Panc1 (cell line): Measurements from ENCODE around the gene INTS6. TPM values are rescaled to one million over a fixed set of nuclear protein-coding genes. Genes with fewer than 3 reads are reported as not detected.

Source experiments
- ATAC-seq: fragments of 200-7000 bp; cut with Tn5 transposase; 2 replicates; pipeline ENCODE4 v1.9.1; 2020; ENCODE audit warnings: mild to moderate bottlenecking, moderate library complexity
- BruUV-seq: library from RNA; stranded (reverse); fragments of 400-500 nt; replicated peaks from 2 replicates; lab custom pipeline; 2021; lab: Mats Ljungman, UMichigan
- CTCF ChIA-PET: fragments of 300-600 bp; sonication (Branson Sonifier 250); formaldehyde crosslinking; loops from one replicate; lab custom pipeline; 2022; ENCODE audit warnings: antibody characterized with exemption; lab: Charles Lee
- POLR2A ChIA-PET: fragments of 300-600 bp; sonication (Branson Sonifier 250); formaldehyde crosslinking; loops from one replicate; lab custom pipeline; 2022; ENCODE audit warnings: antibody characterized with exemption; lab: Charles Lee
- DNase-seq: peaks from one replicate; pipeline ENCODE4 v3.0.0-alpha.2; 2010; ENCODE audit warnings: low read depth, low spot score
- H3K27ac ChIP-seq: 2 replicates; pipeline ENCODE4 v1.5.1; 2011; ENCODE audit warnings: mild to moderate bottlenecking, low read length, inconsistent platforms
- H3K27me3 ChIP-seq: fragments of 200-500 bp; sonication (Bioruptor generic); 2 replicates; pipeline ENCODE4 v1.6.0; 2014; ENCODE audit warnings: low read length, inconsistent platforms; ENCODE audit not compliant: control insufficient read depth, insufficient read depth
- H3K36me3 ChIP-seq: fragments of 200-500 bp; sonication (Bioruptor generic); 2 replicates; pipeline ENCODE4 v1.5.1; 2014; ENCODE audit warnings: inconsistent platforms, mild to moderate bottlenecking, low read length, moderate library complexity; ENCODE audit not compliant: control insufficient read depth, insufficient read depth
- H3K4me1 ChIP-seq: 2 replicates; pipeline ENCODE4 v1.5.1; 2011; ENCODE audit warnings: inconsistent platforms, mild to moderate bottlenecking, low read length, moderate library complexity; ENCODE audit not compliant: control insufficient read depth, insufficient read depth
- H3K4me3 ChIP-seq, 2 experiments: 2 replicates each; pipeline ENCODE4 v1.5.1; 2011 to 2012; ENCODE audit warnings: low read depth in 2 of 2, low read length in 2 of 2, mild to moderate bottlenecking in 2 of 2, inconsistent platforms in 1 of 2, moderate library complexity in 1 of 2
- H3K9me3 ChIP-seq: fragments of 200-500 bp; sonication (Bioruptor generic); 2 replicates; pipeline ENCODE4 v1.5.1; 2014; ENCODE audit warnings: low read depth, mild to moderate bottlenecking, inconsistent platforms, low read length, moderate library complexity; ENCODE audit not compliant: control insufficient read depth, insufficient read depth
- CTCF ChIP-seq: fragments of 450-650 bp; IDR thresholded peaks from 2 replicates; pipeline ENCODE4 v1.5.1; 2017; ENCODE audit warnings: mild to moderate bottlenecking
- POLR2AphosphoS5 ChIP-seq: IDR thresholded peaks from 2 replicates; pipeline ENCODE4 v1.6.1; 2012; ENCODE audit warnings: mild to moderate bottlenecking, low read depth, low read length, moderate library complexity
- REST ChIP-seq, 2 experiments: IDR thresholded peaks; 2 replicates each; pipeline ENCODE4 v1.6.1; 2011 to 2012; ENCODE audit warnings: low read depth in 2 of 2, control low read depth in 1 of 2, low read length in 1 of 2, mild to moderate bottlenecking in 1 of 2, moderate library complexity in 1 of 2; ENCODE audit not compliant: insufficient read depth in 1 of 2
- SIN3A ChIP-seq: IDR thresholded peaks from 2 replicates; pipeline ENCODE4 v1.6.1; 2012; ENCODE audit warnings: low read depth, mild to moderate bottlenecking, low read length, moderate library complexity, borderline replicate concordance; ENCODE audit not compliant: insufficient read depth
- TCF7L2 ChIP-seq: IDR thresholded peaks from 2 replicates; pipeline ENCODE4 v1.6.1; 2011; ENCODE audit warnings: mild to moderate bottlenecking, low read depth, low read length, inconsistent platforms
- in situ Hi-C: cut with HindIII; loops from 2 replicates; pipeline ENCODE4 v1.10.0; 2016; ENCODE audit warnings: low sequenced_read_pairs, low pct_unique_long_range_greater_than_20kb
- intact Hi-C: fragments of 100-400 bp; cut with micrococcal nuclease; formaldehyde crosslinking; loops from one replicate; pipeline ENCODE4 v1.10.0; 2022; ENCODE audit not compliant: unreplicated experiment
- total RNA-seq: library from RNA; stranded (reverse); gene quantifications from one replicate; pipeline ENCODE4 v1.2.1, GENCODE V29; 2021; ENCODE audit not compliant: unreplicated experiment

INTS6 gene
- total RNA-seq, 1 experiment from 2014 or later, result 33.2 TPM

- in situ Hi-C loops, result no loop called here
Observed at GRCh38 chr13:51339354-51339753, 113.5 kb downstream of the INTS6 start, which contains the start of gene SERPINE3. Gene SERPINE3, plus strand, starts transcription at chr13:51339691. Its CDS starts 1,401 bp downstream, at chr13:51341092.

GRCh38 chr13:51336746-51337145, 116.1 kb downstream of the INTS6 start:
- no peaks in the 10 kb centered on the region for H3K9me3 ChIP-seq
- H3K4me3 ChIP-seq, result no peak overlapping the region
- H3K36me3 ChIP-seq, result no peaks in the 10 kb centered on the region
- in situ Hi-C loops, result no loop called here
- no peak for DNase-seq
- no peak for TF ChIP-seq CTCF
- no peak for TF ChIP-seq POLR2AphosphoS5
- TF ChIP-seq TCF7L2, result no peak
- ChIA-PET POLR2A (interaction anchor here (0.6 kb wide), 1 partner anchor 327 kb away, joined by 15 read pairs; no protein-coding TSS in a partner anchor), CTCF (no interaction called here)
- no peak for ATAC-seq
- intact Hi-C loops, result no loop called here
- H3K4me1 ChIP-seq, result no peaks in the 10 kb centered on the region
- BruUV-seq, result no TSS peak
- no peaks in the 10 kb centered on the region for H3K27me3 ChIP-seq
- H3K27ac ChIP-seq, result no peak overlapping the region

More at GRCh38 chr13:51339354-51339753, 113.5 kb downstream of the INTS6 start, which contains the start of gene SERPINE3:
- ATAC-seq, result no peak
- Histone ChIP-seq H3K4me1 (no peaks in the 10 kb centered on the region), H3K27ac (no peak within 1 kb of the TSS), H3K4me3 (no peak within 1 kb of the TSS), H3K9me3 (no peaks in the 10 kb centered on the region), H3K36me3 (no peaks in the 10 kb centered on the region), H3K27me3 (no peaks in the 10 kb centered on the region)
- intact Hi-C loops, result no loop called here
- CTCF ChIA-PET, result no interaction called here
- TF ChIP-seq REST (IDR thresholded peaks at IDR 0.05; ENCODE audit: insufficient read depth in 1 of 2, low read depth in 2 of 2, low read length in 1 of 2) (no peak), CTCF (no peak), TCF7L2 (no peak)
- POLR2A ChIA-PET, result no interaction called here
- BruUV-seq, result no TSS peak
- no peak for DNase-seq

- no peak overlapping the region for H3K4me3 ChIP-seq
- no TSS peak for BruUV-seq
- no peak for ATAC-seq
- intact Hi-C loops (no loop called here), in situ Hi-C loops (no loop called here)
- H3K27ac ChIP-seq, result no peak overlapping the region
- DNase-seq, result no peak
- H3K27me3 ChIP-seq, result no peaks in the 10 kb centered on the region
- ChIA-PET POLR2A (no interaction called here), CTCF (no interaction called here)
- no peaks in the 10 kb centered on the region for H3K36me3 ChIP-seq
- no peak for TF ChIP-seq CTCF
- TF ChIP-seq POLR2AphosphoS5, result no peak
- TF ChIP-seq SIN3A, result no peak
- no peak for TF ChIP-seq TCF7L2
- no peak for TF ChIP-seq REST (IDR thresholded peaks at IDR 0.05; ENCODE audit: insufficient read depth in 1 of 2, low read depth in 2 of 2, low read length in 1 of 2)
- H3K4me1 ChIP-seq, result no peaks in the 10 kb centered on the region
- H3K9me3 ChIP-seq, result no peaks in the 10 kb centered on the region
Observed at GRCh38 chr13:51333826-51334225, 119.0 kb downstream of the INTS6 start.
